Astrocyte (in vitro differentiated cells and primary cell): ENCODE data around the gene KLHL30. TPM values are rescaled to one million over a fixed set of nuclear protein-coding genes. Genes with fewer than 3 reads are reported as not detected.

Experiments
- DNase-seq: peaks from one replicate; pipeline ENCODE4 v3.0.0-alpha.2; 2010; ENCODE audit warnings: low read depth
- FAIRE-seq: peaks from 2 replicates; lab custom pipeline; 2011; peaks lifted over from hg19 to GRCh38; lab: Jason Lieb, UNC
- H2AFZ ChIP-seq: 2 replicates; pipeline ENCODE4 v1.6.0; 2012; ENCODE audit warnings: low read depth, low read length, inconsistent platforms
- H3K27ac ChIP-seq: 2 replicates; pipeline ENCODE4 v1.5.1; 2011; ENCODE audit warnings: low read depth, low read length, inconsistent platforms
- H3K27me3 ChIP-seq: 2 replicates; pipeline ENCODE4 v1.6.0; 2011; ENCODE audit warnings: low read length, inconsistent platforms; ENCODE audit not compliant: insufficient read depth
- H3K36me3 ChIP-seq: 2 replicates; pipeline ENCODE4 v1.5.1; 2011; ENCODE audit warnings: low read length, inconsistent platforms; ENCODE audit not compliant: insufficient read depth
- H3K4me1 ChIP-seq: 2 replicates; pipeline ENCODE4 v1.5.1; 2011; ENCODE audit warnings: low read length, inconsistent platforms; ENCODE audit not compliant: insufficient read depth
- H3K4me2 ChIP-seq: 2 replicates; pipeline ENCODE4 v1.6.0; 2012; ENCODE audit warnings: low read length, inconsistent platforms
- H3K4me3 ChIP-seq: 2 replicates; pipeline ENCODE4 v1.5.1; 2011; ENCODE audit warnings: low read depth, mild to moderate bottlenecking, low read length, inconsistent platforms; ENCODE audit not compliant: insufficient read depth
- H3K79me2 ChIP-seq: 2 replicates; pipeline ENCODE4 v1.6.0; 2012; ENCODE audit warnings: mild to moderate bottlenecking, low read length, inconsistent platforms; ENCODE audit not compliant: insufficient read depth
- H3K9ac ChIP-seq: 2 replicates; pipeline ENCODE4 v1.6.0; 2012; ENCODE audit warnings: mild to moderate bottlenecking, low read length, inconsistent platforms
- H3K9me3 ChIP-seq: 2 replicates; pipeline ENCODE4 v1.5.1; 2012; ENCODE audit warnings: low read depth, mild to moderate bottlenecking, low read length, inconsistent platforms; ENCODE audit not compliant: insufficient read depth
- H4K20me1 ChIP-seq: 2 replicates; pipeline ENCODE4 v1.6.0; 2012; ENCODE audit warnings: low read length, inconsistent platforms; ENCODE audit not compliant: insufficient read depth
- H3K27ac Mint-ChIP-seq: one replicate; pipeline ENCODE4 v1.8.0; 2021; ENCODE audit warnings: mild to moderate bottlenecking, mixed read lengths; ENCODE audit not compliant: unreplicated experiment
- H3K27me3 Mint-ChIP-seq: one replicate; pipeline ENCODE4 v1.8.0; 2021; ENCODE audit warnings: low read depth, mixed read lengths; ENCODE audit not compliant: unreplicated experiment
- H3K36me3 Mint-ChIP-seq: one replicate; pipeline ENCODE4 v1.8.0; 2021; ENCODE audit warnings: low read depth, mixed read lengths; ENCODE audit not compliant: unreplicated experiment
- H3K4me1 Mint-ChIP-seq: one replicate; pipeline ENCODE4 v1.8.0; 2021; ENCODE audit warnings: low read depth, mixed read lengths; ENCODE audit not compliant: unreplicated experiment
- H3K4me3 Mint-ChIP-seq: one replicate; pipeline ENCODE4 v1.8.0; 2021; ENCODE audit warnings: mild to moderate bottlenecking, moderate library complexity, mixed read lengths; ENCODE audit not compliant: unreplicated experiment
- H3K9me3 Mint-ChIP-seq: one replicate; pipeline ENCODE4 v1.8.0; 2021; ENCODE audit warnings: mild to moderate bottlenecking, mixed read lengths; ENCODE audit not compliant: unreplicated experiment
- CTCF ChIP-seq: IDR thresholded peaks from 2 replicates; pipeline ENCODE4 v1.5.1; 2011; ENCODE audit warnings: low read depth, mild to moderate bottlenecking, inconsistent platforms, low read length, moderate library complexity; ENCODE audit not compliant: insufficient read depth
- EZH2 ChIP-seq: IDR thresholded peaks from 2 replicates; pipeline ENCODE4 v1.6.1; 2012; ENCODE audit warnings: mild to moderate bottlenecking, low read length, inconsistent platforms; ENCODE audit not compliant: insufficient read depth
- total RNA-seq: library from RNA; stranded (reverse); gene quantifications from 2 replicates; pipeline ENCODE4 v1.2.1, GENCODE V29; 2021

KLHL30 gene
- total RNA-seq, 1 donor from 2014 or later = 0.59 TPM

GRCh38 chr2:238108423-238109183 lies 29.9 kb upstream of the KLHL30 start:
- Histone ChIP-seq H3K27me3 (peaks cover 2% of the 10 kb centered on the region), H3K27ac (no peak overlapping the region), H3K4me1 (no peaks in the 10 kb centered on the region), H3K9ac (no peak overlapping the region), H3K36me3 (no peaks in the 10 kb centered on the region), H3K4me3 (no peak overlapping the region), H3K79me2 (no peaks in the 10 kb centered on the region), H3K4me2 (no peak overlapping the region), H4K20me1 (no peaks in the 10 kb centered on the region), H2AFZ (no peak overlapping the region), H3K9me3 (peaks cover 6% of the 10 kb centered on the region)
- TF ChIP-seq CTCF (no peak), EZH2 (no peak)
- H3K27me3 Mint-ChIP-seq = peaks cover 8% of the 10 kb centered on the region
- FAIRE-seq (no peak), DNase-seq (no peak)
- H3K27ac Mint-ChIP-seq = no peak overlapping the region
- H3K4me1 Mint-ChIP-seq = peaks cover 4% of the 10 kb centered on the region
- H3K36me3 Mint-ChIP-seq = no peaks in the 10 kb centered on the region
- H3K9me3 Mint-ChIP-seq = peaks cover 11% of the 10 kb centered on the region
- H3K4me3 Mint-ChIP-seq = no peak overlapping the region

- TF ChIP-seq CTCF (no peak), EZH2 (no peak)
- H3K27me3 Mint-ChIP-seq = peaks cover 22% of the 10 kb centered on the region
- no peak overlapping the region for H3K27ac Mint-ChIP-seq
- peaks cover 2% of the 10 kb centered on the region for H3K4me1 Mint-ChIP-seq
- Histone ChIP-seq H3K4me2 (no peak overlapping the region), H3K79me2 (no peaks in the 10 kb centered on the region), H3K4me1 (peaks cover 3% of the 10 kb centered on the region), H2AFZ (no peak overlapping the region), H3K9me3 (peaks cover 9% of the 10 kb centered on the region), H3K27me3 (peaks cover 2% of the 10 kb centered on the region), H3K9ac (no peak overlapping the region), H3K4me3 (no peak overlapping the region), H3K36me3 (no peaks in the 10 kb centered on the region), H3K27ac (no peak overlapping the region), H4K20me1 (no peaks in the 10 kb centered on the region)
- peaks cover 4% of the 10 kb centered on the region for H3K36me3 Mint-ChIP-seq
- H3K4me3 Mint-ChIP-seq = no peak overlapping the region
- DNase-seq = no peak
- no peak for FAIRE-seq
- H3K9me3 Mint-ChIP-seq = peaks cover 18% of the 10 kb centered on the region
Observed at GRCh38 chr2:238113611-238114010, 24.9 kb upstream of the KLHL30 start.

GRCh38 chr2:238114331-238114841 lies 24.1 kb upstream of the KLHL30 start:
- no peak overlapping the region for H3K27ac ChIP-seq
- H3K27me3 Mint-ChIP-seq = peaks cover 22% of the 10 kb centered on the region
- H3K36me3 ChIP-seq = no peaks in the 10 kb centered on the region
- H3K4me1 Mint-ChIP-seq = no peaks in the 10 kb centered on the region
- H3K4me1 ChIP-seq = peaks cover 3% of the 10 kb centered on the region
- FAIRE-seq (no peak), DNase-seq (no peak)
- no peak overlapping the region for H3K4me3 Mint-ChIP-seq
- peaks cover 2% of the 10 kb centered on the region for H3K27me3 ChIP-seq
- no peak overlapping the region for H3K27ac Mint-ChIP-seq
- no peak for TF ChIP-seq EZH2
- TF ChIP-seq CTCF = no peak
- H3K9me3 Mint-ChIP-seq = peaks cover 18% of the 10 kb centered on the region
- H3K79me2 ChIP-seq = no peaks in the 10 kb centered on the region
- H4K20me1 ChIP-seq = no peaks in the 10 kb centered on the region
- peaks cover 12% of the 10 kb centered on the region for H3K9me3 ChIP-seq
- no peak overlapping the region for H2AFZ ChIP-seq
- H3K36me3 Mint-ChIP-seq = peaks cover 4% of the 10 kb centered on the region
- H3K9ac ChIP-seq = no peak overlapping the region
- no peak overlapping the region for H3K4me3 ChIP-seq
- no peak overlapping the region for H3K4me2 ChIP-seq
